Activated gamma-delta T cell treated with Interleukin-2 at 50 U/mL for 16 hours (primary cell): Measurements from ENCODE around the gene GOLGA8B.
"Not testable (repeated sequence)": the region's sequence is repeated elsewhere in the genome, so short reads cannot be mapped to it uniquely, and the experiment has no call there.

Experiments
- DNase-seq: peaks from one replicate; pipeline ENCODE4 v3.0.0-alpha.2; 2020

Gene GOLGA8B

GRCh38 chr15:34555162-34555561 is 28.3 kb downstream of the GOLGA8B start:
- not testable (repeated sequence) for DNase-seq

- DNase-seq = not testable (repeated sequence)
Observed at GRCh38 chr15:34554716-34555115, 28.7 kb downstream of the GOLGA8B start.

- DNase-seq = not testable (repeated sequence)
Observed at GRCh38 chr15:34554126-34554525, 29.3 kb downstream of the GOLGA8B start.

GRCh38 chr15:34550129-34550528 is 33.3 kb downstream of the GOLGA8B start:
- not testable (repeated sequence) for DNase-seq

- not testable (repeated sequence) for DNase-seq
Observed at GRCh38 chr15:34549381-34549809, 34.1 kb downstream of the GOLGA8B start.

GRCh38 chr15:34543860-34544649 is 39.4 kb downstream of the GOLGA8B start:
- DNase-seq = not testable (repeated sequence)

- not testable (repeated sequence) for DNase-seq
Observed at GRCh38 chr15:34535857-34536256, 47.6 kb downstream of the GOLGA8B start.
